Astrocyte of the hippocampus (primary cell): Measurements from ENCODE around the gene NKX6-1.

Experiments used
- DNase-seq: peaks from one replicate; pipeline ENCODE4 v3.0.0; 2011; ENCODE audit warnings: low read depth, low spot score

NKX6-1 gene

DNA sequence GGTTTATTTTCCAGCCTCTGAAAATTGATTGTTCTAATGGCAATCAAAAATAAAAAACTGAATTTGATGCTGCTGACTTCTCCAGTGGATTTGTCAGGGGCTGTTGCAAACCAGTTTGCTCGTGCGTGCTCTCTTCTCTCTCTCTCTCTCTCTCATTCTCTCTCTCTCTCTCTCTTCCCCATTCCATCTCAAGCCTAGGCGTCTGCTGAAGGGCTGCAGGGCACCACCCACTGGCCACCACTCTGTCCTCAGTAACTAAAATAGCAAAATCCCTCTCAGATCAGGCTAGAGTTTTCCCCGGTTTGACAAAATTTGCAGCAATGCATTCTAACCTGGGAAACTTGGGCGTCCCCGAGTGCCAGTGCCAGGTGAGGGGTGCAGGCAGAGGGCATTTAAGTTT is 19.4 kb downstream of the NKX6-1 start:
- no peak for DNase-seq

DNA sequence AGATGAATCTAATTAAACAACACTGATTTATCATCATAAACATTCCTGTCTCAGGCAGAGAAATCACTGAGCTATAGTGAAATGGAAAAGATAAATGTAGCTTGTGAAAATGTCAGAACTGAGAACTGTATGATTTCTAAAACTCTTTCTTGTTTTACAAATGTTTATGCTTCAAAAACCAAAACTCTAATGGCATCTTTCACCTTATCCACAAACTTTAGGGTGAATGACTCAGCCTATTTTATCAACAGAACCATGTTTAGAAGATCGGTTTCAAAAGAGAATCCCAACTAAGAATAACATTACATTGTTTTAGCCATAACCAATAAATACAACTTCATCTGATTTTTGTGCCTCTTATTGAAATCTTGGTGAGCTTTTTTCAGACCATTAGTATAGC is 21.4 kb downstream of the NKX6-1 start:
- DNase-seq = no peak

DNA sequence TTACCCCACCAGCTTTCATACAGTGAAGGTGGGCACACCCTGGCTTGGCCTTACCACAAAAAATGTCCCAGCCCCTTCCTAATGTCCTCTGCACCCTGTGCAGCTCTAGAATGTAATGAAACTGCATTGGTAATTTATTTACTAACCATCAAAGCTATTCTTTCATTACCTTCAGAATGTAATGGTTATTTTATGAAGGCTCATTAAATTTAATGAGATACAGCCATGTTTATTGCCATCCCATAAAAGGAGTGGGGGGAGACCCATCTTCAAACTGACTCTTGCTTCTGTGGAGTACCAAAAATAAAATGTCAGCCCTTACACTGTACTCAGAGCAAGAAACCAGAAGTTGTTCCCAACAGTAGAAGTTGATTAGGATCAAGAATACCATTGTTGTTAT is 25.0 kb downstream of the NKX6-1 start:
- DNase-seq = no peak

DNA sequence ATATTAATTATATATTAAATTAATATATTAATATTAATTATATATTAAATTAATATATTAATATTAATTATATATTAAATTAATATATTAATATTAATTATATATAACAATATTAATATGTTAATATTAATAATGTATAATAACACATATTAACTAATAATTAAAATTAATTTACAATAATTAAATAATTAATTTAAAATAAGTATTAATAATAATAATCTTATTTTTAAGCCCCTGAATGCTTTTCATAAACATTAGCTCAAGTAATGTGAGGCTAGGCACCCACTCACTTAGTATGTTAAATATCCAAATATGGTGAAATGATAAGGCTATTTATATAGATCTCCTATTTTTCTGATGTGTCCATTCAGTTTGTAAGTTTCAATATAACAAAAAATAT is 26.9 kb downstream of the NKX6-1 start:
- DNase-seq = no peak

DNA sequence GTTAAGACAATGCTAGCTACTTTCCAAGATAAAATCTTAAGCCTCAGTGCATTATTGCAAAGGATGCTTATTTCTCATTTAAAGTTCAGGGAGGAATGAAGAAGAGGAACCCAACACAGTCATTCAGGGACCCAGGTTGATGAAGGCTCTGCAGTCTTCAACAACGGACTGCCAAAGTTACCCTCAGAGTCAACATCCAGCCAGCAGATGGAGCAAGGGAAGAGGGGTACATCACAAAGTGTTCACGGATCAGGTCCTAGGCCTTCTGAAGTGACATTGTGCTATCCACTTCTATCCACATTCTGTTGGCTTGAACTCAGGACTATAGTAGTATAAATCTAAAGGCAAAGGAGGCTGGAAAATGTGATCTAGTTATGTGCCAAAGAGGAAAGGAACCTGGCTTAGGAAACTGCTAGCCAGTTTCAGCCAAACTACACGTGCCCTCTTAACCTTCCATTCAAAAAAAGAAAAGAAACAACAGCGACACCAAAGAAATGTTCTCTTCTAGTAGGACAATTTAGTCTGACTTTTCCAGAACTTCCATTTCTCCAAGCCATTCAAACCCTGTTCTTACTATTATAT is 28.8 kb downstream of the NKX6-1 start:
- no peak for DNase-seq

DNA sequence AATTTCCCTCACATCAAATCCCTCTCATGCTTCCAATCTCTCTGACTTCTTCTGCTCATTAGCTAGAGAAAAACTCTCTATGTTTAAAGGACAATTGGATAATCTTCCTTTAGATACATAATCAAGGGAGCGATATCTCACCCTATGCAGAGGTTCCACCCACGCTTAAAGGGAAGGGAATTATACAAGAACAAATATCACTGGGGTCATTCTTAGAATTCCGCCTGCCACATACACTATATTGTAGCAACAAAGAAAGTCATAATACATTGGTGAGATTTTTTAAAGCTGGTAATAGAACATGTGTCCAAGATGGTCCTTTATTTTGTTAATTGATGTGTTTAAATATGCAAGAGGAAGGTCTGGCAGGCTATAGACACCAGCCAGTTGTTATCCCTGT is 31.5 kb downstream of the NKX6-1 start:
- no peak for DNase-seq

DNA sequence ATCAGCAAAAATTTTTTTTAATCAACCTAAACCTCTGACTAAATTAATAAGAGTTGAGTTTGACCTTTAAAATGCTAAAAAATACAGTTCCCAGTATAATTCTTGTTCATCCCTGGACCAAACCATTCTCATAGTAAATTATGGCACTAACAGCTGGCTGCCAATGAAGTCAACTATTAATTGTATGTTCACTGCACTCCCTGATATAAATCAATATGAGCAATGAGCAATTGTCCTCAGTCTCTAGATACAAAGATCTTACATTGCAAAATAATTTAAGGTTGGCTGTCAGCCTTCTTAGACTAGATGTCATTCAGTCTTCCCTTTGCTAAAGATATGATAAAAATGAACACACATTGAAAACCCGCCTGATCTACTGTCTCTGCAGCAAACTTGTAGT is 39.3 kb downstream of the NKX6-1 start:
- DNase-seq = no peak

DNA sequence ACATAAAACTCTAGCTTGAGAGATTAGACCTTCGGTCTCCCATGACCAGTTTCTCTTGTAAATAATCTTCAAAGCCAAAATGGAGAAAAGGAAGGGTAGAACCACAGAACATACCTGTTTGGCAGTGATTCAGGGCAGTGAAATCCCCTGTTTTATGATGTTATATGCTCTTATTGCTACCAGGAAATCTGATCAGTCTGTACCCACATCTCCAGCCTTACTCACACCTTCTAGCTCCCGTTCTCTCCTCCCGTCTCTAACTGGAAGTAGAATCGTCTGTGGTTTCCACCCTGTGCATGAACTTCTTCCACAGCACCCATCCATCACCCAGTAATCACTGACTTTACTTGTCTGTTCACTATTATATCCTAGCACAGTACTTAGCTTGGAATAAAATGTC is 42.9 kb downstream of the NKX6-1 start:
- no peak for DNase-seq

DNA sequence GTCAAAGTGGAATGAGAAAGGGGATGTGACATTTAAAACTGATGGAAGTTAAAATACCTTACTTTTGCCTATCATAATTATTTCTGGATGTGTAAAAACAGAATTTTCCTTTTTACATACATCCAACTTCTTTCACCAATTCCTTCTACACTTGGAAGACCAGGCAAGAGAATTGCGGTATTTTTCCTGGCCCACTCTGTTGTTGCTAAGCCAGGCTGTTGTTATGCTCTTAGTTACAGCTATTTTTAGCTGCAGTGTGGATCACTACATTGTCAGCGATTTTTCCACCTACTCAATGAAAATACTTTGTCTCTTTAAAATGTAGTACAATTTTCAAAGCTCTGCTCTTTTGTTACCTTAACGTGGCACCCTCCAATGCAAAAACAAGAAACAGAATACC is 43.4 kb downstream of the NKX6-1 start:
- DNase-seq = no peak

DNA sequence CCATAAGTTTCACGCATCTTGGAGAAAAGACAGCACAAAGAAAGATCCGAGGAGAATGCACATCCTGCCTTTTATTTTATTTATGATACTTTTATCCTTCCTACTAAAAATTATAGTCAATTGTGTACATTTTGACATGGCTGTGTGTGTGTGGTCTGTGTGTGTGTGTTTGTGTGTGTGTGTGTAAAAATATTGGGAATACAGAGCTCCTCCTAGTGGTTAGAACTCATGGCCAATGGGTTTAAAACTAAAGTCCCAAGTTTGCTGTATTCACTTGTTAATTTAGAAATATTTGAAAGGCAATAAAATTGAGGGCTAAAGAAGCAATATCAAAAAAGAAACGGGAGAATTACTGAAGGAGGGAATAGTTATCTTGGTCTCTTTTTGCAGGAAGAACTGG is 47.5 kb downstream of the NKX6-1 start:
- peak; percentile 7 for DNase-seq

DNA sequence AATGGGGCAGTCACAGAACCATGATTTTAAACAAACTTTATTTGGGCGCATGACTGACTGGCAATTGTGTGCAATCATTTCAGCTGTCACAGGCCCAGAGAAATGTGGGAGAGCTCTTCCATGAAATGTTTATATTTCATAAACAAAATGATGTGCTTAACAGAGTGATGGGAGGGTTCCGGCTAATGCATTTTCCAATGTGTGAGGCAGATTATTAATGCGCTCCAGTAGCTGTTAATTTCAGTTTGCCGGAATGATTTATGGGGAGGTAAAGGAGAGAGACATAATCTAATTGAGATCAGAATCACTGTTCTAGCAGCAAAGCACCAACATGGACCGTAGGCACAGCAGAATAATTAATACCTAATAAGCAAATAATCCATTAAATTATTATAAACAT is 55.6 kb downstream of the NKX6-1 start:
- DNase-seq = no peak

DNA sequence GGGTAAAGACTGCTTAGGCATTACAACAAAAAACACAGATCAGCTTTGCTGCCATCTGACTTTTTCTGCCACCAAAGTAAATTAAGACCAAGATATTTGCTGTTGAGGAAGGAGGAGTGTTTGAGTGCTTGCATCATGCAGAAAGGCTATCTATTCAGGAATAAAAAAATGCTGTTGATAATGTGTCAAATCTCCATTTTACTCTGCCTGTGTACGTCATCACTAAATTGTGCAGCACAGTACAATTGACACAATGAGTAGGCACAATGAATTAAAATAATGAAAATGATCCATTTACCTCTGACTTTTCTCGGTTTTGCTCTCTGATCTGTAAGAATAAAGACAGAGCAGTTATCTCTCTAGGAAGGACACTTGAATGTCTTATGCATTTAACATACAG is 56.3 kb downstream of the NKX6-1 start:
- no peak for DNase-seq
